GM11168 (cell line): ENCODE data around the gene ARPC2.

Experiments
- in situ Hi-C: fragments of 300-500 bp; cut with MboI; formaldehyde crosslinking; loops from one replicate; pipeline ENCODE4 v1.12.0; 2022; ENCODE audit warnings: low sequenced_read_pairs; ENCODE audit not compliant: unreplicated experiment

ARPC2 gene

DNA sequence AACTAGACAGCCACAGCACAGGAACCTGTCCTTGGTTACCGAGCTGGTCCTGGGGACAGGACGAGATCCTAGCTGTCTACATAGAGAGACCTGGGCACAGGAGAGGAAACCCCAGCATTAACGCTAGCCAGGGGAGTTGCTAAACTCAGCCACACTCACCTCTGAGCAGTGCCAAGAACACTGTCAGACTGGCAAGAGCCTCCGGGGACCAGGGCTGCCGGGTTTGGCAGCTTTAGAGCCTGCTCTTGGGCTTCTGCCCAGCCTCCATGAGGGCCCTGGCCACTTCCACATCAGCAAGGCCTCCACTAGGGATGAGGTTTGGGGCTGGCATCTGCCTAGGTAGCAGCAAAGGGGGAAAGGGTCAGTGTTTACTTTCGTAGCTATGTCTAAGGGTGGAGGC lies 68.6 kb downstream of the ARPC2 start:
- in situ Hi-C loops = no loop called here

DNA sequence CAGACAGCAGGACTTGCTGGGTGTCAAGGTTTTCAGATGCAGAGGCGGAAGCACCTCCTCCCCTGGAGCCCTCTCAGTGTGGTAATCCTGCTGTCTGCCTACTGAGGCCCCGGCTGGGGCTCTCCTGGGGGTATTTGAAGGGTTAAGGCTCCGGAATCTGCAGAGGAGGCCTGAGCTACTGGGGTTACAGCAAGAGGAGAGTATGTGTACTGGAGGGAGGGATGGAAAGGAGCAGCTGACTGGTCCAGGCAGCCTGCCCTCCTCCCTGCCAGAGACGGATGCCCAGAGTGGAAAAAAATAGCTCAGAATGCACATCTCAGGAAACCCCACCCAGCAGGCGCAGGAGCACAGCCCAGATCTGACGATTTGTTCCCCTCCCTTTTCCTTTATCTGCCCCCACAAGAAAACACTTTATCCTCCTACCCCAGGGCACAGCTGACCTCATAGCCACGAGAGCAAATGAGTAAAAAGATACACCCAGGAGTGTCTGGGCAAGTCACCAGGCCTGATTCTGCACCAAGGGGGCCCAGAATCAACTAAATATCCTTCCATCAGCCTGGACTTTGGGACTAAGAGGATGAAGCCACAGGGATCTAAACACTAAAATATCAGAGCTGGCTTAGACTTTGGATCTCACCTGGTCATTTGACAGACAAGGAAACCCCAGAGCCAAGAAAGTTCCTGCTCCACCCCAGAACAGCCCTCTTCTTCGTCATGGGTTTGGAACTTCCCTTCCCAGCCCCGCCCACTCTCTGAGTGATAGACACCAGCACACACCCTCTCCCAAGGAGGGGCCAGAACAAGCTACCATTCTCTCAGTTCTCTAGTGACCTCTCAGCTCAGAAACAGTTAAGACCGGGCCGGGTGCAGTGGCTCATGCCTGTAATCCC lies 69.8 kb downstream of the ARPC2 start:
- in situ Hi-C loops = no loop called here

DNA sequence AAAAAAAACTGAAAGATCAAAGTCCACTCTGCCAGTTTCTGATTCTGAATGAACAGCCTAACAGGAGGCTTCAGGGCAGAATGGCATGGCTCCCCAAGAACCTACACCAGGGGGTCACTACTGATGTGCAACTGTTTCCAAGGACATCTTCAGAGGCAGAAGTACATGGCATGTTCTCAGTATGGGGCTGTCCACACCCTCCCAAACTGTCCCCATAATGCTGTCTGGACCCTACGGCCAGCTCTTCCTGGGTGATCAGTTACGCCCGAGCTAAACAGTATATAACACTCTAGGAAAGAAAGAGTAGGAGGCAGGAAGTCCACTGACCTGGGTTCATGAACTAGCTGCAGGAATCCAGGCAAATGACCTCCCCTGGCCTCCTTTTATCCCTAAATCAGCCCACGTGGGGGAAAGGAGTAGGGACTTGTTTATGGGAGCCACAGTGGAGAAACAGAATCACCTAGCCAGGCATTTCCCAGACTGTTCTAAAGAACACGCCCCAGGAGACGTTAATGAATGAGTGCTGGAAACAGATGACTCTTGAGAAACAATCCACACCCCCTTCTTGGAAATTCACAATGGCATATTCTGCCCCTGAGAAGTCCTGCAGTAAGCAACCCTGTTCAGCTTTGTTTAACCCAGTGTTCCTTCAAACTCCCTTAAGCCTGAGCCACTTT lies 72.8 kb downstream of the ARPC2 start:
- in situ Hi-C loops = no loop called here

DNA sequence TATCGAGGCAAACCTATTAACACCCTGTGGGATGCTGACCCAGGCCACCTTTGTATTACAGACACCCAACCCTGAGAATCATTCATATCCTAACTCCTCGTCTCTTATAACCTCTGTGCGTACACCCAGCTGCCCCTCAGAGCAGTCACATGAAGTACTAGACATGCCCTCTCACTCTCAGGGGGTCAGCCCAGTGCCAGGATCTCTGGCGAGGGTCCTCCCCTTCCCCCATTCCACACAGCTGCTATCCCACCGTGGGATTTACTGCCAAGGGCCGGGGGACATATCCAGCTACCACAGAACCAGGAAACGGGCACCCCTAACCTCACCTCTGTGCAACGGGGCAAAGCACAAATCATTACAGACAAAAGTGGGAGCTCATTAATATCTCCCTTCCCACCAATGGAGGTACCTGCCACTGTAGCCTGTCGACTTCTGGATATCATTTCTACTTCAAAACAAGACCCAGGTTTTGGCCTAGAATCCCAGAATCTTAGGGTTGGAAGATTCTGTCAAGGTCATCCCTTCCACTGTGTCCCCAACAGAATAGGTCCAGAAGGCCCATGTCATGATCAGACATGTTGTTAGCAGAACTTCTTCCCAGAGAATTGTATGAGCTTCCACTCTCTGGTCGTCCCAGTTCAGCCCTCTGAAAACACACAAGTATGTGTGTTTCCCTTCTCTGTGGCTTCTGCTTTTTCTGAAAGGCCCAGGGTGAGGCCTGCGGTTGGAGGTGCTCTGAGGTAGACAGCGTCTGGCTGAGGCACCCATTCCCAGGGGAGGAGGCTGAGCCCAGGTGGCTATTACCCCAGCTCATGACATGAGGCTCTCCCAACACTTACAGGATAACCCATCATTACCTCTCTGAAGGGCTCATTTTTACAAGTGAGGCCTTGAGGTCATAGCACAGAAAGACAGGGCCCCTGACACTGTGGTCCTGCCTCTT lies 73.6 kb downstream of the ARPC2 start:
- in situ Hi-C loops = no loop called here

DNA sequence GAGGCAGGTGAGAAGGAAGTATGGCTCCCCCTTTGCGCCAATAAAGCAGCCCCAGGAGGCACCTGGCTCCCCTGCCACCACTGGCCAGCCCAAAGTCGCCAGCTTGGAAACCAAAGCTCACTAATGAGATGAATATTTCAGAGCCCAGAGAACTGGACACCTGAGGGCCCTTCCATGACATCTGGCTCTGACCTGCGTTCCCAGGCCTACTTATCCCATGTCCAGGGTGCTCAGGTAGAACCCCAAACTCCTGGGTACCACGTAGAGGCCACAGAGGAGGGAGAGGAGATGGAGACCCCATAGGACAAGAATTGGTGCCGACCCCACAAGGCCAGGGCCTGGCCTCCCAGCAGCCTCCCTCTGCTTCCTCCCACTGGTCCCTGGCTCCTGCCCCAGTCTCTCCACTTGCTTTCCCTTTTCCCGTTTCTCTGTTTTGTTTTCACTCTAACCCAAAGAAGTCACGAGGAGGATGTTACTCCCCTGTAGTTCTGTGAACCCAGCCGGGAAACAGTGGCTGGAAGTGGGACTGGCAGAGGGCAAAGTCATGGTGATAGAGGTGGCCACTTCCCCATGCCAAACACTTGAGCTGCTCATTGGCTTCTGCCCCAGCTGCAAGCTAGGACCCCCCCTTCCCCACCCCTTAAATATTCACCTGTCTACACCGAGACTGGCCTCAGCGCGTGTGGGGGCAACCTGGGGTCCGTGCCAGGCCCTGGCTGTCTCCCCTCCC lies 74.5 kb downstream of the ARPC2 start:
- in situ Hi-C loops = no loop called here

DNA sequence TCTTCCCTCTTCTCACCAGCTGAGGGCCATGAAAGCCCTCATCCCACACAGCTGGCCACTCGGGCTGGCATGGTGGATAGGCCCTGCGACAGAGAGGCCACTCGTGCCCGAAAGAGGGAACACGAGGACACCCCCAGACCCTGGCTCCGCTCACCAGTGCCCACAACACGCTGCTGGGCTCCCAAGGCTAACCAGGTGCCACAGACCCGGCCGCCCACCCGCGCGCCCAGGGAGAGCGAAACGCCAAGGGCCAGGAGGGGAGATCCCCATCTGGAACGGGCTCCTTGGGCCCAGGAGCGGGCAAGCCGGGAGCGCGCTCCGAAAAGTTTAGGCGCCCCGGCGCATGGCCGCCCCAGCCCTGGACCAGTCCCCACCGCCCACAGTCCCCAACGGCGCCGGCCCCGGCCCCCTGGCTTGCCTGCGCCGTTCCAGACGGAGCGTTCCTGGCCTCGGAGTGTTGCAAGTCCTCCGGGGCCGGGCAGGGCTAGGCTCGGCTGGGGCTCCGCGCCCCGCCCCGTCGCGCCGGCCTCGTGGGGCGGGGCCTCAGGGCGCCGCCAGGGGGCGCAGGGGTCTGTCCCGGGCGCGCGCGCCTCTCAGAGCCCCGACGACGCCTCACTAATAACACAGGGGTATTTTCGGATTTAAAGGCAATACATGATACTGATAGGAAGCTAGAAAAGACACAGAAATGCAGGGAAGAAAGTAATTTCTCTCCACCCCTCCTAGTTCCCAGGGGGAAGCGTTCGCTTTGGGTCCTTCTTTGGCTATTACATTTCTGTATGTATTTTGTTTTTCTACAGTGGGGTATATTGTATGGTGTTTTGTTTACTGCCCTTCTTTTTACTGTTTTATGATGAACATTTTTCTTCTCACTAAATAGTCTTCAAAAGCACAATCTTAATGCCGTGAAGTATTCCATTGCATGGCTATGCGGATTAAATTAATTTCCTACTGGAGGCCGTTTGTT lies 75.3 kb downstream of the ARPC2 start, which contains the start of gene TMBIM1:
TSS of gene TMBIM1 (minus strand) at position 456 of the 967 bp plus-strand sequence. CDS start 10,362 bp downstream, outside the sequence.
- in situ Hi-C loops = no loop called here

DNA sequence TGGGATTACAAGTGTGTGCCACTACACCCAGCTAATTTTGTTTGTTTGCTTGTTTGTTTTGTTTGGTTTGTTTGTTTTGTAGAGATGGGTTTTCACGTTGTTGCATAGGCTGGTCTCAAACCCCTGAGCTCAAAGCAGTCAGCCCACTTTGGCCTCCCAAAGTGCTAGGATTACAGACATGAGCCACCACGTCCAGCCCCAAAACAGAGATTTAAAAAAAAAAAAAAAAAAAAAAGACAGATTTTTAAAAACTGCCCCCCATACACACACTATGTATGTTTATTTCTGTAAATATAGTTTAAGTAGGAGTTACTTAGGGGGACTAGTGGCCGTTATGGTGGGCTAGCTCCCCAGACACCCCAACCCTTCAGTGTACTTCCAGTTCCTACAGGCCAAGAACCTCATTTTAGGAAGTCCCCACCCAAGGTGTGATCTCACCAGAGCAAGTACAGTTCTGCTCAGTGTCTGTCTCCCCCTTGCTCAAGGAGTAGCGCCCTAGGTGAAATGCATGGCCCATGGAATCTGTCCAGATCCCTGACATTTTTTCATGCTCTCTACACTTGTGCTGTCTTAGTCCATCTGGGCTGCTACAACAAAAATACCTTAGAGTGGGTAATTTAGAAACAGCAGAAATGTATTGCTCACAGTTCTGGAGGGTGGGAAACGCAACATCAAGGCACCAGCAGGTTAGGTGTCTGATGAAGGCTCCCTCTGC lies 76.9 kb downstream of the ARPC2 start:
- in situ Hi-C loops = no loop called here

DNA sequence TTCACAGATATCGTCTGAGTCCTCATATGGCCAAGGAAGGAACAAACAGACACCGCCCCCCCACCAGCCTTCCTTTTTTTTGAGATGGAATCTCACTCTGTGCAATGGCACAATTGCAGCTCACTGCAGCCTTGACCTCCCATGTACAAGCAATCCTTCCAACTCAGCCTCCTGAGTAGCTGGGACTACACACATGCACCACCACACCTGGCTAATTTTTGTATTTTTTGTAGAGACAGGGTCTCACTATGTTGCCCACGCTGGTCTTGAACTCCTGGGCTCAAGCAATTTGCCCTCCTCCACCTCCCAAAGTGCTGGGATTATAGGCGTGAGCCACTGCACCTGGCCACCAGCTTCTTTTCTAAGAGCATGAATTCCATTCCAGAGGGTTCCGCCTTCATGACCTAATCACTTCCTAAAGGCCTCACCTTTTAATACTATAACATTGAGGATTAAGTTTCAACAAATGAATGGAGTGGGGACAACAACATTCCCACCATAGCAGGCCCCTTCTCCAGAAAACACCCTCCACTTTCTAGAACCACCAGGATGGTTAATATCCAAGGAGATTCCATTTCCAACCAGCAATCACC lies 77.5 kb downstream of the ARPC2 start:
- in situ Hi-C loops = no loop called here

DNA sequence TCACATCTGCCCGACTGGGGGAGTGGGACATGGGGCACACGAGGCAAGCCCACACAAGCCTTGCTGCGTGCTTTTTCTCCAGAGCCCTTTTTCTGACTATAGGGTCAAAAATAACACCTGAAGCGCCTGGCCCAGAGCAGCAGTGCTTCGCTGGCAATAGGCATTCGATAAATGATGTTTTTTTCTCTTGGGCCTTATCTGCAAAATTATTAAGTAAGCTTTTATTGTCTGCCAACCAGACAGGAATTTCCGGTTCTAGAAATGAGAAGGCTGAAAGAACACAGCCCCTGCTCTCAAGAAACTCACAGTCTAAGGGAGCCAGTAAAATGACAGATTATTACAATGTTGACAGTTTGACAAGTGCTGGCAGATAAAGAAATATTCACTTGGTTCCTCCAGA lies 78.0 kb downstream of the ARPC2 start:
- in situ Hi-C loops = no loop called here

DNA sequence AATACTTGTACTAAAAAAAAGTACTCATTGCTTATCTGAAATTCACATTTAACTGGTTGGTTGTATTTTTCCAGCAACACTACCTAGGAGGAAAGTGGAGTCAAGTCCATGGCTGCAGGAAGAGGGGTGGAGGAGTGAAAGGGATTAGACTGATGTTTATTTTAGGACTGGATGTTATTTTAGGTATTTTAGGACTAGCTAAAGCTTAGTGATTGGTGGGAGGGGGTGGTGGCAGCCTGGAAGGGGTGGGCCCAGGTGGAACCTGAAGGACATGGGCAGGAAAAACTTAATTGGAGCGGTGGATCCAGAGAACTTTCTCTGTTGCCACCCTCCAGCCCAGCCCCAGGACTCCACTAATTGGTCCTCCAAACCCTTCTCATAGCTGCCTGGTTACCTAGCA lies 79.2 kb downstream of the ARPC2 start:
- in situ Hi-C loops = no loop called here

DNA sequence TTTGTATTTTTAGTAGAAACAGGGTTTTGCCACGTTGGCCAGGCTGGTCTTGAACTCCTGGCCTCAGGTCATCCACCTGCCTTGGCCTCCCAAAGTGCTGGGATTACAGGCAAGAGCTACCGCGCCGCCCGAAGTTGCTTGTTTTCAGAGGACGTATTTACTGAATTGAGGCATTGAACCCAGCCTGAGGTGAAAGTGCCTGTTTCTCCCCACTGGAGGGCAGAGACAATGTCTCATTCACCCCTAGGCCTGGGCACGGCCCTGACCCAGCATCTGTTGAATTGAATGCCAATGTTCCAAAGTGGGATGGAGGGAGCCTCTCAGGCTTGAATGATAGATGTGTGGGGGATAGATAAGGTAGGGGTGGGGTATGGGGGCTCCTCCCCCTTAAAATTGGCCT lies 79.9 kb downstream of the ARPC2 start:
- in situ Hi-C loops = no loop called here

DNA sequence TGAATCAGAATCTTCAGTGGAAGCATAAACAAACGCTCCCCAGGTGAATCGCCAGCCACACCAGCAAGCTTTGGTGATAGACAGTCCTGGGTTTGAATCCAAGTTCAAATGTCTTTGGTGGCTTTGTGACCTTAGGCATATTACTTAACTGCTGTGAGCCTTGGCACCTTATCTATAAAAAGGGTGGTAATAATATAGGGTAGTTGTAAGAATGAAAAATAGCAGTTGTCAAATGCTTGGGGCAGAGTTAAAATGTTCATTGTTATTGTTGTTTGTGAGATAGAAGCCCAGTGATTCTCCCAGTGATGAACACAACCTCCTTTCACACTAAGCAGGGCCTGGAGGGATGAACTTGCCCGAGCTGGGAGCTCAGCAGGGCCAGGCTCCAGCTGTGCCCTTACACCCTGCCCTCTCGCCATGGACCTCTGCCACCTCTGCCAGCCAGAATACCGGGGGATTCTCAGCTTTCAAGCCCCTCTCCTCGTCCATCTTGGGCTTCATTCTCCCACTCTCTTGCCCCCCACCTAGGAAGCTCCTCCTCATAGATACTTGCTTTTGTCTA lies 81.4 kb downstream of the ARPC2 start:
- in situ Hi-C loops = no loop called here

DNA sequence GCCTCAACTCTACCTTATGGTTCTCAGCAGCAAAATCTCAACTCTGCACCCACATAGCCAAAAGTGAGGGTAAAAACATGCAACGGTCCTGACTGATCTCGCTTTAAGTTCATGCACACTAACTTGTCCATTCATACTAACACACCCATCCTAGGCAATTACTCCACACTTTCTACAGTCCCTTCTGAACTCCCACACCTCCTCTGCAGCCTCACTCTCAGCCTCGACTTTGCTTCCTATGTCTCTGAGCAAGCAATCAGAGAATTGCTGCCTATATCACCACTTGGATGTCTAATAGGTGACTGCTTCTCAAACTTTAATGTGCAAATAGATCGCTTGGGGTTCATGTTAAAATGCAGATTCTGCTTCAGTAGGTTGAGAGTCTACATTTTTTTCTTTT lies 83.2 kb downstream of the ARPC2 start:
- in situ Hi-C loops = loop anchor here (5.0 to 10.0 kb wide), 2 partner anchors 57 to 95 kb away; partner anchors contain the start of genes CATIP and CTDSP1

DNA sequence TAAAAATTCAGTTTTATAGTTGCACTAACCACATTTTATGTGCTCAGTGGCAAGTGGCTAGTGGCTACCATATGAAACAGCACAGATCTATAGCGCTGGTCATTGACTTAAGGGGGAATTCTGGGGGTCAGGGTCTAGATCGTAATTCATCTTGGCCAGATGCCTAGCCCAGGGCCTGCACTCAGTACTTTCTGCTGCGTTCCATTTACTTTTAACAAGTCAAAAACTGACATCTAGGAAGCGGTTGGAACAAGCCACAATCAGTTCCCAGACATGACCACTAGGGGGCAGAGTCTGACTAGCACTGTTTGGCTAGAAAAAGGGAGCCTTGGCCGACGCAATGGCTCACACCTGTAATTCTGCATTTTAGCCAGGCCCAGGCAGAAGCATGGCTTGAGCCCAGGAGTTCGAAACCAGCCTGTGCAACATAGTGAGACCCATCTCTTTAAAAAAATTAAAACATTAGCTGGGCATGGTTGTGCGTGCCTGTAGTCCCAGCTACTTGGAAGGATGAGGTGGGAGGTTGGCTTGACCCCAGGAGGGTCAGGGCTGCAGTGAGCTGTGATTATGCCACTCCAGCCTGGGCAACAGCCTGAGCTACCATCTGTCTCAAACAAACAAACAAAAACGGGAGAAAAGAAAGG lies 84.3 kb downstream of the ARPC2 start:
- in situ Hi-C loops = loop anchor here (5.0 to 10.0 kb wide), 2 partner anchors 56 to 94 kb away; partner anchors contain the start of genes CATIP and CTDSP1
